Activated B cell treated with CpG ODN at 0.5 μM for 24 hours (primary cell): ENCODE results near the gene RAB24. TPM values are rescaled to one million over a fixed set of nuclear protein-coding genes. Genes with fewer than 3 reads are reported as not detected.

ENCODE experiments used
- ATAC-seq: fragments of 200-7000 bp; cut with Tn5 transposase; one replicate; pipeline ENCODE4 v1.10.0; 2021; ENCODE audit warnings: low read depth, mild to moderate bottlenecking, moderate library complexity
- CTCF ChIA-PET: fragments of 350-600 bp; sonication (Branson Sonifier 250); formaldehyde crosslinking; loops from one replicate; lab custom pipeline; 2021; ENCODE audit warnings: antibody characterized with exemption; lab: Charles Lee
- POLR2A ChIA-PET: fragments of 350-600 bp; sonication (Branson Sonifier 250); formaldehyde crosslinking; loops from one replicate; lab custom pipeline; 2021; ENCODE audit warnings: antibody characterized with exemption; lab: Charles Lee
- DNase-seq: peaks from one replicate; pipeline ENCODE4 v3.0.0; 2022
- H3K27ac Mint-ChIP-seq: one replicate; pipeline ENCODE4 v1.8.0; 2020; ENCODE audit warnings: mixed read lengths
- H3K27me3 Mint-ChIP-seq: one replicate; pipeline ENCODE4 v1.8.0; 2021; ENCODE audit warnings: mixed read lengths
- H3K36me3 Mint-ChIP-seq: one replicate; pipeline ENCODE4 v1.8.0; 2021; ENCODE audit warnings: low read depth, mixed read lengths
- H3K4me1 Mint-ChIP-seq: one replicate; pipeline ENCODE4 v1.8.0; 2021; ENCODE audit warnings: mixed read lengths
- H3K4me3 Mint-ChIP-seq: one replicate; pipeline ENCODE4 v1.8.0; 2020; ENCODE audit warnings: mild to moderate bottlenecking, mixed read lengths
- H3K9me3 Mint-ChIP-seq: one replicate; pipeline ENCODE4 v1.8.0; 2020; ENCODE audit warnings: mixed read lengths
- CTCF ChIP-seq: fragments of 200-600 bp; IDR thresholded peaks from one replicate; pipeline ENCODE4 v1.8.0; 2022; ENCODE audit warnings: antibody characterized with exemption, mild to moderate bottlenecking
- intact Hi-C: fragments of 100-400 bp; cut with micrococcal nuclease; formaldehyde crosslinking; loops from one replicate; pipeline ENCODE4 v1.15.1; 2024
- total RNA-seq: library from RNA; stranded (reverse); gene quantifications from 2 replicates; pipeline ENCODE4 v1.2.3, GENCODE V29; 2022

The RAB24 gene
- total RNA-seq, 1 donor from 2014 or later, result 35.6 TPM

GRCh38 chr5:177349762-177350161 lies 46.2 kb upstream of the RAB24 start:
- ChIA-PET POLR2A (interaction anchor here (2.7 kb wide), 1 partner anchor 19 kb away, joined by 15 read pairs; no protein-coding TSS in a partner anchor), CTCF (no interaction called here)
- Mint-ChIP-seq H3K9me3 (no peaks in the 10 kb centered on the region), H3K27ac (no peak overlapping the region), H3K27me3 (no peaks in the 10 kb centered on the region), H3K36me3 (peaks cover 39% of the 10 kb centered on the region), H3K4me1 (peaks cover 47% of the 10 kb centered on the region), H3K4me3 (peak overlapping the region; percentile 98)
- no peak for TF ChIP-seq CTCF
- DNase-seq (no peak), ATAC-seq (no peak)
- intact Hi-C loops, result loop anchor here (2.0 to 5.0 kb wide), 3 partner anchors 217 to 961 kb away; partner anchors contain the start of genes B4GALT7, HIGD2A, NOP16 and NSD1

GRCh38 chr5:177349362-177349647 lies 45.8 kb upstream of the RAB24 start:
- no peaks in the 10 kb centered on the region for H3K9me3 Mint-ChIP-seq
- H3K27ac Mint-ChIP-seq, result no peak overlapping the region
- no peaks in the 10 kb centered on the region for H3K27me3 Mint-ChIP-seq
- DNase-seq (no peak), ATAC-seq (no peak)
- peak overlapping the region; percentile 66 for H3K4me3 Mint-ChIP-seq
- no peak for TF ChIP-seq CTCF
- ChIA-PET CTCF (no interaction called here), POLR2A (no interaction called here)
- H3K36me3 Mint-ChIP-seq, result peaks cover 41% of the 10 kb centered on the region
- intact Hi-C loops, result no loop called here
- peaks cover 47% of the 10 kb centered on the region for H3K4me1 Mint-ChIP-seq

GRCh38 chr5:177347699-177348098 lies 44.2 kb upstream of the RAB24 start:
- CTCF ChIA-PET, result no interaction called here
- no peak for DNase-seq
- peaks cover 44% of the 10 kb centered on the region for H3K36me3 Mint-ChIP-seq
- ATAC-seq, result no peak
- intact Hi-C loops, result loop anchor here (2.0 kb wide), 1 partner anchor 15 kb away; no protein-coding TSS in a partner anchor
- H3K4me3 Mint-ChIP-seq, result no peak overlapping the region
- TF ChIP-seq CTCF, result no peak
- no peaks in the 10 kb centered on the region for H3K27me3 Mint-ChIP-seq
- POLR2A ChIA-PET, result no interaction called here
- no peak overlapping the region for H3K27ac Mint-ChIP-seq
- H3K4me1 Mint-ChIP-seq, result peaks cover 46% of the 10 kb centered on the region
- no peaks in the 10 kb centered on the region for H3K9me3 Mint-ChIP-seq

- ChIA-PET POLR2A (interaction anchor here (1.8 kb wide), 1 partner anchor 24 kb away, joined by 4 read pairs; no protein-coding TSS in a partner anchor), CTCF (interaction anchor here (1.5 to 2.1 kb wide), 2 partner anchors 37 to 58 kb away, joined by 4 read pairs; no protein-coding TSS in a partner anchor)
- no peak for DNase-seq
- Mint-ChIP-seq H3K27ac (peak overlapping the region; percentile 46), H3K9me3 (no peaks in the 10 kb centered on the region), H3K36me3 (peaks cover 46% of the 10 kb centered on the region), H3K4me1 (peaks cover 42% of the 10 kb centered on the region), H3K4me3 (no peak overlapping the region), H3K27me3 (no peaks in the 10 kb centered on the region)
- intact Hi-C loops, result loop anchor here (2.0 kb wide), 1 partner anchor 16 kb away; no protein-coding TSS in a partner anchor
- TF ChIP-seq CTCF, result no peak
- ATAC-seq, result no peak
Observed at GRCh38 chr5:177346820-177347219, 43.3 kb upstream of the RAB24 start.

GRCh38 chr5:177344891-177345290 lies 41.4 kb upstream of the RAB24 start:
- TF ChIP-seq CTCF, result no peak
- POLR2A ChIA-PET, result interaction anchor here (1.0 kb wide), 1 partner anchor 11 kb away, joined by 5 read pairs; no protein-coding TSS in a partner anchor

More at GRCh38 chr5:177344891-177345290, 41.4 kb upstream of the RAB24 start:
- Mint-ChIP-seq H3K9me3 (no peaks in the 10 kb centered on the region), H3K4me3 (no peak overlapping the region), H3K4me1 (peaks cover 27% of the 10 kb centered on the region), H3K27ac (no peak overlapping the region), H3K27me3 (no peaks in the 10 kb centered on the region), H3K36me3 (peaks cover 49% of the 10 kb centered on the region)
- intact Hi-C loops, result no loop called here
- CTCF ChIA-PET, result interaction anchor here (1.5 kb wide), 1 partner anchor 27 kb away, joined by 4 read pairs; no protein-coding TSS in a partner anchor
- DNase-seq (no peak), ATAC-seq (no peak)
